GM18526 (cell line): ENCODE results near the gene ACVR2A.

ENCODE experiments used
- POLR2A ChIP-seq: IDR thresholded peaks from 3 replicates; pipeline ENCODE4 v1.6.1; 2011; ENCODE audit not compliant: insufficient read length; ENCODE audit errors: extremely low read depth

The ACVR2A gene

GRCh38 chr2:147884830-147885229, 40.0 kb downstream of the ACVR2A start:
- TF ChIP-seq POLR2A: no peak

- no peak for TF ChIP-seq POLR2A
These were observed 41.3 kb downstream of the ACVR2A start for GRCh38 chr2:147886136-147886535.

- TF ChIP-seq POLR2A: no peak
These were observed 43.9 kb downstream of the ACVR2A start for GRCh38 chr2:147888680-147889079.

GRCh38 chr2:147904051-147904450, 59.2 kb downstream of the ACVR2A start:
- no peak for TF ChIP-seq POLR2A

- no peak for TF ChIP-seq POLR2A
These were observed 64.3 kb downstream of the ACVR2A start for GRCh38 chr2:147909178-147909577.

- no peak for TF ChIP-seq POLR2A
These were observed 66.2 kb downstream of the ACVR2A start for GRCh38 chr2:147910990-147911473.

GRCh38 chr2:147913701-147914480, 69.1 kb downstream of the ACVR2A start:
- no peak for TF ChIP-seq POLR2A

GRCh38 chr2:147916067-147916466, 71.2 kb downstream of the ACVR2A start:
- TF ChIP-seq POLR2A: no peak

GRCh38 chr2:147916723-147917122, 71.9 kb downstream of the ACVR2A start:
- no peak for TF ChIP-seq POLR2A

GRCh38 chr2:147917161-147917560, 72.3 kb downstream of the ACVR2A start:
- TF ChIP-seq POLR2A: no peak

- no peak for TF ChIP-seq POLR2A
These were observed 79.0 kb downstream of the ACVR2A start for GRCh38 chr2:147923846-147924245.

GRCh38 chr2:147924647-147925046, 79.8 kb downstream of the ACVR2A start:
- TF ChIP-seq POLR2A: no peak

GRCh38 chr2:147925886-147926285, 81.1 kb downstream of the ACVR2A start:
- TF ChIP-seq POLR2A: no peak

GRCh38 chr2:147927053-147927588, 82.3 kb downstream of the ACVR2A start:
- no peak for TF ChIP-seq POLR2A

GRCh38 chr2:147933931-147934330, 89.1 kb downstream of the ACVR2A start:
- TF ChIP-seq POLR2A: no peak

- no peak for TF ChIP-seq POLR2A
These were observed 90.2 kb downstream of the ACVR2A start for GRCh38 chr2:147934881-147935620.

- no peak for TF ChIP-seq POLR2A
These were observed 93.0 kb downstream of the ACVR2A start for GRCh38 chr2:147937744-147938349.
